RPMI8226 (cell line): Measurements from ENCODE around the gene PAX3.

ENCODE experiments used
- DNase-seq: peaks from one replicate; pipeline ENCODE4 v3.0.0-alpha.2; 2015

PAX3 gene

DNA sequence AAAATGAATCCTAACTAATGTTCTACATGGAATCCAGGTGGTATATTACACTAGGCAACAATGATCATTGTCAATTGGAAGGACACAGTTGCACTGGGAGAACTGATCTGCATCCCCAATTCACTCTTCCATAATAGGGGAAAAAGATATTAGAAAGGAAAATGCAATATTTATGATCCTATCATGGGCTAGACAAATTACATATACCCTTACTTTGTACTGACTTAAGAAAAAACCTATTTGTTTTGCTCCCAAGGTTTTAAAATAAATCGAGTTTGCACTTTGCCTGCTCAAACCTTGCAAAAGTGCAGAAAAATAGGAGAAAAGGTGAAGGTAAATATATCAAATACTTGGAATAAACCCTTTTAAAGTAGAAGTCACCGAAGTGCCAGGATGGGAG is 11.0 kb upstream of the PAX3 start:
- no peak for DNase-seq

DNA sequence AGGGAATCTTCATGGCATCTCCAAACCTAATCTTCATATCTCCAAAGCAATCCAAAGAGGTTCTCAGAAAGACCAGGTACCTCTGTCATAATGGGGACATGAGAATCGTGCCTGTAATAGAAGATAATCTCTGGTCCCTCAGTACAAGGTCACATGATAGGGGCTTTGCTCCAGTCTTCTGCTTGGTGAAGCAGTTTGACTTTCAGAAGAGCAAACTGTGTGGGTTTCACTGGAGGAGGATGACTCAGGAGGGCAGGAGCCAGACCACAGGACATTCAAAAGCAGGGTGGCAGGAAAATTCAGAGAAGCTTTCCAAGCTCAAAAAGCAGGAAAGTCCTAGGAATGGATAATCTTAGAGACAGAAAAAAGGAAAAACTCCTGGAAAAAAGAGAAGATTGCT is 10.6 kb upstream of the PAX3 start:
- DNase-seq: no peak

DNA sequence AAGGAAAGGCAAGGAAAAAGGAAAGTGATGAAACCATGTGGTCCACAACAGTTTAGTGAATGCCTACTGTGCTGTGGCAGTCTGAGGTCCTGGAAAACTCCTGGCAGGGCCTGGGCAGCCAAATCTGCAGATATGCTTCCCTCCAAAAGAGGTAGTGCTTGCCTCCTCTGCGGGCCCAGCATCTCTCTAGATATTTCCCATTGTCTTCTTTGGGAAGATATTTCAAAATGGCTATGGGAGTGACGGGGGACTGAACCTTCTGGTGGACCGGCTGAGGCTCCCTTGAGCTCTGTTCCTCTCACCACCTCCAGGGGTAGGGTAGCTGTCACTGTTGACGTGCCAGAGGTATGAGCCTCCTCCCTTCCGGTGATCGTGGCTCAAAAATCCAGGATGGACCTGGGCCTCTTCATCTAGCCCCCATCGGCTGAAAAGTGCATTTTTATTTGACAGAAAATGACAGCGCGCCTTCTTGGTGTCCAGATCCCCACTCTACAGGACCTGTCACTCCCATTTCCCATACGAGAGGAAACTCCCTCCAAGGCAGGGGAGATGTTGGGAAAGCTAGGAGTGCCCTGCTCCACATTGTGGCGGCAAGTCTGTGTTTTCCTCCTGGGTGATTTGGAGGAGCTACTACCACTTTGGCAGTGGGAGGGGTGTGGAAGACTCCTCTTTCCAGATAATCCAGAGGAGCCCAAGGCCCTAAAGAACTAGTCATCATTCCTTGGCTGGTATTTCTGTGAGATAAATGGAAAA is 9.4 kb upstream of the PAX3 start:
- no peak for DNase-seq

DNA sequence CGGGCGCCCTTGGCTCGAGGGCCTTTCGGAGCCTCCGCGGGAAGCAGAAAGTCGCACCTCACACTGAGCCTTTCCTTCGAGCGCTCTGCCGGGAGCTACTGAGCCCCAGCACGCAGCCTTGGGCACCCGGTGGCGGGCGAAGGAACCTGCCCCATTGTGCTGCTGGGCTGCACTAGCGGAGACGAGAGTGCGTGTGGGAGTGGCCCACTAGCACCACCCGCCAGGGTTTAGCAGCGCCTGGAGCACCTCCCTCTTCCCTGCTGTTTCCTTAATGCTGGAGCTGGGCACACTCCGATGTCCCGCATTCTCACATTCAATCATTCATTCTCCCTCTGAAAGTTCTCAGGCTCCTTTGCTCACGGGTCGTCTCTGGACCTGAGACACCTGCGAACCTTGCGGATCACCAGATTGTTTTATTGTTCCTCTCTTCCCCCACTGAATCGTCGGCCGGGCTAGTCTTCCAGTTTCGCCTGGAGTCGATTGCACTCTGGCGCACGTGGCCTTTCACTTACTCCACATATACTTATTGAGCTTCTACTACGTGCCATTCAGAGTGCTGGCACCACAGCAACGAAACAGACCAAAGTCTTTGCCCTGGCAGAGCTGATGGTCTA is 8.5 kb upstream of the PAX3 start:
- no peak for DNase-seq

DNA sequence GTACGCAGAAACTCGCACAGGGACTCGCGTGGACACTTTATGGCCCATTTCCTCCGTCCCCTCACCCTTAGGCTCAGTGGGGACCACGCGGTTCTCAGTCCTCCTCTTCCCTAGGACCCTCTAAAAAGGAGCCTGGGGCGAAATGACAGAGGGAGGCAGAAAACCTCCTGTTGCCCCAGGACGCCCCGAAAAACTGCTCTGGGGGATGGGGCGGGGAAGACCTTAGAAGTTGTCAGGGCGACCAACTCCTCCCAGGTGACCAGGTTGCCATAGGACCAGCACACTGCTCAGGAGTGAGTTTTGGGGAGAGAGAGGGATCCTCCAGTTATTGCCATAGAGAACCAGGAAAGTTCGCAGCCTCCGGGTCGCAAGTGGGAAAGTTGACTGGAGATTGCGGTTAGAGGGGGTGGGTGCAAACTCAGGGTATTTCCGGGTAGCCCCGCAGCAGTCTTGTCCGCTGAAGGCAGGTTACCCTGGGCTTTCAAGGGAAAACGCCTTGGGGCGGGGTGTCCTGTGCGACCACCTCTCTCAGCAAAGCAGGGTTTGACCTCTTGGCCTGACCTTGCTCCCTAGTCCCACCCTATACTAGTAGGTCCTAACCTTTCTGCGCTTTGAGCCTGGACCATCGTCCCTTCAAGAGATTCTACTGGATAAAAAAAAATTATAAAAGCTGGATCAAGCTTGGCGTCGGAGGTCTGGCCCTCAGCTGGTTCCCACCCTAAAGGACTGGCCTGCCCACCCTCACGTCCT is 7.8 kb upstream of the PAX3 start:
- DNase-seq: no peak

DNA sequence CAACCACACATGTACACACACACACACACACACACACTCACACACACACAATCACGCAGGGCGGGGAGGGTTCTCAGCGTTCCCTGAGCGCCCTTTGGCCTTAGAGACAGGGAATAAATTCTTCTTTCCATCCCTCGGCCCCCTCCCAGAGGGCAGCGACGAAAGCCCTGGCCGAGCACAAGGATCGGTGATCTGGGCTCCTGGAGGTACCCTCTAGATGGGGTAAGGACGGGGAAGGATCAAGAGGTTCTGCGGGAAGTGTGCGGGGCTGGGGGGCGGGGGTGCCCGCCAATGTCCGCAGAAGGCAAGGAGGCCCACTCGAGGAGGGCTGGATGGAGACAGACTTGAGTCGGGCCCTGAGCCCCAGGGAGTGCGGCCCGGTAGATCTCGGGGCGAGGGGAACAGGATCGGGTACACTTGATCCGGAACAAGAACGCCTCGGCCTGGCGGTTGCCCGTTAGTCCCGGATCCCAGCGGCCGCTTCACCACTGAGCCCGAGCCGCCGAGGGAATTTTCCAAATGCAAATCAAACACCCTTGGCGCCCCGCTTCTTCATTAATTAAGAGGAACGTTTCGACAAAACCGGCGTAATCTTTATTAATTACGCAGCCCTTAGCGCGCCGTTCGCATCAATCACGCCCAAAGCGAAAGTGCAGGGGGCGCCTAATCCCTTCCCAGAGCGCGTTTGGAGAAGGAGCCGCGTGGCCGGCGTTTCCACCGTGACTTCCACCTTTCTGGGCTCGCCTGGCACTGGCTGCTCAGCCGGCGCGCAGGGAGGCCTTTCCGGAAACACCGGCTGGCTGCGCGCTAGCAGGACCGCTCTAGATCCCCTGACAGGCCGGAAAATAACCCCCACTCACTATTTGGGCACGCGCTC is 7.0 kb upstream of the PAX3 start:
- no peak for DNase-seq

DNA sequence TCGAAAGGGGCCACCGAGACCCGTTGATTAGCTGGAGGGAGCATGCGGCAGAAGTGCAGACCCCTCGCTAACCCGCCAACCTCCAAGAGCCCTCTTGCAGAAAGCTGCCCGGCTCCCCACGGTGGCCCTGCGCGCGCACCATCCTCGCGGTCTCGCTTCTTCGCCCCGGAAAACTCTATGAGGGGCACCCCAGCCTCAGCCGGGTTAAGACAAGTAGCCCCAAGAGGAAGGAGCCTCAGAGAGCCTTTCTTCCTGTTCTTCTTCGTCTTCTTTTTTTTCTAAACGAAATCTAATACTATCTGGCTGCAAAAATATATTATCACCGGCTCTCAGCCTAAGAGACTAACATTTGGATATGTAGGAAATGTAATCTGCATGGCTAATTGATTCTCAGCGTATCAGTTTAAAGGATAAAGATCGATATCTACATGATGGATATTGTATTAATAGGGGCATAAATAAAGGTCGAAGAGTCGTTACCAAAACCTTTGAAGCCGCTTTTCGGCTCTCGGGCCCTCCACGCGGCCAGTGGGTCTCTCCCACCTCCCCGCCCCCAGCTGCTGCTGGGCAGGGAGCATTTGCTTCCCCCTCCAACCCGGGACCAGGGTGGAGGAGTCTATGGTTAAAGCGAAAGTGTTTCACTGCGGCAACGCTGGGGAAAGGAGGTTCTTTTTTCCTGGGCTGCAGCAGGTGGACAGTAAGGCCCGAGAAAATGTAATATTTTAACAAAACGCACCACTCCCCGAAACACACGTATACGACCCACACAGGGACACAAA is 6.1 kb upstream of the PAX3 start:
- peak; percentile 19 for DNase-seq

DNA sequence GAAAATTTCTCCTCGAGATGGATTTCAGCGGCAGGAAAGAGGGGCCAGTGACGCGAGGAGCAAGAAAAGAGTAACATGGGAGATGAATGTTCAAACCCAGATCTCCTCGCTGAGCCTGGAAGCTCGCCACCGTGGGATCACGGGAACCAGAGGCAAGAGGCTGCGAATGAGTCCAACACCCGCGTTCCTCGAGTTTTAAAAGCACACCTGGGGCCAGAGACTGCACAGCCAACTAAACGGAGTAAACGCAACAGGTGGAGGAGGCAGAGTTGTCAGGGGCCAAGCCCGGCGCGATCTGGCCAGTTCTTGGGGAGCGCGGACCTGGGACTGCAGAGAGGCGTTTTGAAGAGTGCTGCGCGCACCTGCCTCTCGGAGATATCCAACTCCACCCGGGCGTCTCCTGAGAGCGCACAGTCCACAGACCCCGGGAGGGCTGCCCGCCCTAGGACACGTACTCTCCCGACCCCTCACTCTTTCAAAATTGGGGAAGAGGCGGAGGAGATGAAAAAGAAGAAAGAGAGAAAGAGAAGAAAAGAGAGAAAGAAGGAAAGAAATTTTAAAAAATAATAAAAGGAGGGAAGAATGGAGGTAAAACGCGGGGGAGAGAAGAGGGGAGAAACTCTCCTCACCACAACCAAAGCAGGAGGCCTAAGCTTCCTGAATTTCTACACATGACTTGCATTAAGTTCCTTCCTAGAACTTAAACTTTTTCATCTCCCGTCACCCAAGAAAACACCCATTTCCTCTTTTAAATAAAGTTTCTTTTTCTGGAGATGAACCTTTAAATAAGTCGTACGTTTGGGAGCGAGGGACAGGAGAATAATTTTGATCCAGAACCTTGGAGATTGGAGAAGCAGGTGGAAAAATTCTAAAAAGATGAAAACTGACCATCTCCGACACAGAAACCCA is 5.3 kb upstream of the PAX3 start:
- no peak for DNase-seq

DNA sequence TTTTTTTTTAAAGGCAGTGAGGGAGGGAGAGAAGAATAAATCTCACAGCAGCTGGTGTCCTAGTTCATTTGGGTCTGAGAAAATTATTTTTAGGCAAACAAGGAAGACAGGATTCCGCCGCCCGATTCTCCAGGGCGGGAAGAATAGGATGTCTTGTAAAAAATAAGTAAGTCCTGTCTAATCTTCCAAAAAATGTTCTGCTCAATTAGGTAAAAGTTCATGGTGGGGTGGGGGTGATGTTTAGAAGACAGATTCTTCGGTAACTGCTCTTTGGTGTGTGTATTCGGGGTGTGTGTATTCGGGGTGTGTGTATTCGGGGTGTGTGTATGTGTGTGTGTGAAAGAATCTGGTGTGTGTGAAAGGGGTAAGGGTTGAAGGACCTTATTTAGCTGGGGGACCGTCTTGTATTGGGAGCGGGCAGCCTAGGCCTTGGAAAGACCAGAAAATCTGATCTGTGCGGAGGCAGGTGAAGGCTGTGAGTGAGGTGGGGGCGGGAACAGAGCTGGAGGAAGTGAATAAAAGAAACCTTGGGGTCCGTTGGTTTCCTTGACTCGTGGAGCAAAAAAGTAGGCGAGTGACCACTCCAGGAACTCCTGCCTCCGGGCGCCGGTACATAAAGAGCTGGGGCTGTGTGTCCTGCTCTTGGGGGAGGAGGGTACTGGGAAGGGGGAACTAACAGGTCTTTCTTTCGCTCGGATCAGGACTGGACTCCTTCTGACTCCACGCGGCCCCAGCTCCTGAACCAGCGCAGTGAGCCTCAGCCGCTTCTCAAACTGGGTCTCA is 4.4 kb upstream of the PAX3 start:
- no peak for DNase-seq

DNA sequence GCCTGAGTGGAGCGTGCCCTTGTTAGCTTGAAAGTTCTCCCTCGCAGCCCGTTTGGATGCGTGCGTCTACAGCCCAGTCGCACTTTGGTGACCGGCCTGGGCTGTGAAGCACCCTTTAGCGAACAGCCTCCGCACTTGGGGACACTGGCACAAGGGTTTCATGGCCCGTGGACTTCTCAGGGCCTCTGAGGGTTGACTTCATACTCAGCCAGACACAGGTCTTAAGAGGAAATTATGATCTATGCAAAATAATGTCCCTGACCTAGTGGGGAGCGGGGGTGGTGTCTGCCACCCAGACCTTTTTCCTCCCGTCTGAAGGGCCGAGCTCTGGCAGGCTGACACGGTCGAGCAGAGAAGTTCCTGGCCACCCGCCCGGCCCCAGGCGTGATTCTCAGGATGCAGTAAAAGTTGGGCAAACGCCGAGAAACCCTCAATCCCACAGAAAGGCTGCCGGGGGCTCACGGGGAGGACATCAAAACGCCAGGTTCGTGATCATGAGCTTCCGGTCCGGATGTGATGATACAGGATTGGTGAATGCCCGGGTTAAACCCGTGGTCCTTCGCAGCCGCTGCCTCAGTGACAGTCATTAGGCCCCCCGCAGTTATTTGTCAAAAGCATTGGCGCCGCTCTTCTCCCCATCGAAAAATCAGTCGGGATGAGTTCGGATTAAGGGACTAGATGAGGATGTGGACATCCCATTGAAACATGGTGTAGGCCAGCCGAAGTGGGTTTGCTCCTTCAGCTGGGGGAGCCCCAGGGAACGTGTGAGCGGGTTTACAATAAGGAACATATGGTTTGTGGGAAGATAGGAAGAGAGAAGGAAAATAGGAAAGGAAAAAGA is 3.6 kb upstream of the PAX3 start:
- DNase-seq: no peak

DNA sequence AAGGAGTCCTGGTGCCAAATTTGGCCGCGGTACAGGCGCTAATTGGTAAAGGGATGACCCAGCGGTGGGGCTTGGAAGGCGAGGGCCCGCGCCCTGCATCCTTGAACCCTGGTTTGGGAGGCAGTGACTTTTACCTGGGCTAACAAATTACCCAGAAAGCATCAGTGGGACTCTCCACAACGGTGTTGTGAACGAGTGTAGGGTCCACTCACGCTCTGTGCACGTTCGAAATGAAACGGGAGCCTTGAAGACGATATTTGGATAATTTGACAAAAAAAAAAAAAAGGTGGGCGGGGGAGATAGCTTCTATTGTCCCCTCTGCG is 3.0 kb upstream of the PAX3 start:
- DNase-seq: no peak

DNA sequence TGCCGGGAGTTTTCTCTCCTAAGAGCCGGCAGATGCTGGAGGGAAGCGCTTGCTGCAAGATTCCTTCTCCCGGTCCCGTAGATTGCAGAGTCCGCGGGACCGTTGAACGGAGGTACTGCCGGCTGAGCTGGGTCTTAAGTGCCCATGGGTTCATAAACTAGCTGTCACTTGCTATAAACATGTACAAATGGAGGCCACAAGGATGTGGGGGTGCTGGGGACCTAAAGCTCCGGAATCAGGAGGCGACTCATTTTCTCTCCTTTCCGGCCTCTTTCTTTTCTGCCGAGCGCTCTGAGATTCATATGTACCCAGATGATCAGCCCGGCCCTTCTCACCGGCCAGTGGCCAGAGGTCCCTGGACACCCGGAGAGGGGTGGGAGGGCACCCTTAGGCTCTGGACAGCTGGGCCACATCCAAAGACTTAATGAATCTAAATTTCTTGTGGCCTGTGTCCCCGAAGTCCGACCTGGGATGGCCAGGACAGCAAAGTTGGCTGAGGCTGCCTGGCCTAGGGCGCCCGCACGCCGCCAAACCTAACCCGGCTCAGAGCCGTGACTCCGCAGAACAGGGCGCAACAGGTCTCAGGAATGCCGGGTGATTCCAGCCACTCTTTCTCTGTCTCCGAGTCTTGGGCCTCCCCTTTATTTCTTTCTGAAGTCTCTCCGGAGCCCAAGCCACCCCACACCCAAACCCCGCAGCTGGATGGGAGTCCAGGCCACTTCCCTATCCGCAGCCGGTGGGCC is 2.4 kb upstream of the PAX3 start:
- no peak for DNase-seq

DNA sequence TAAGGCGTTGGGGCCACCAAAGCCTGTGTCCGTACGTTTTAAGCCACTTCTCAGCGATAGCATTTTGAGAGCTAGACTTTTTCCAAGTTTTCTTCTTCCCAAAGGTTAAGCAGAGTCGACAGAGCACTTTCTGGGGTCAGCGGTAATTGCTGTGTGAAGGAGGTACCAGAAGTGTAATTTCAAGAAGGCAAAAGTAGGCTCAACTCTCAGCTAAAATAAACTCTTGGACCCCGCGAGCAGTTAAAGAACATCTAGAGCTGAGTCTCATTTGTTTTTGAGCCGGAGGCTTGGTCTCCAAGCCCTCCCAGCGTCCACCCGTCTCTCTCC is 1.9 kb upstream of the PAX3 start:
- DNase-seq: no peak

DNA sequence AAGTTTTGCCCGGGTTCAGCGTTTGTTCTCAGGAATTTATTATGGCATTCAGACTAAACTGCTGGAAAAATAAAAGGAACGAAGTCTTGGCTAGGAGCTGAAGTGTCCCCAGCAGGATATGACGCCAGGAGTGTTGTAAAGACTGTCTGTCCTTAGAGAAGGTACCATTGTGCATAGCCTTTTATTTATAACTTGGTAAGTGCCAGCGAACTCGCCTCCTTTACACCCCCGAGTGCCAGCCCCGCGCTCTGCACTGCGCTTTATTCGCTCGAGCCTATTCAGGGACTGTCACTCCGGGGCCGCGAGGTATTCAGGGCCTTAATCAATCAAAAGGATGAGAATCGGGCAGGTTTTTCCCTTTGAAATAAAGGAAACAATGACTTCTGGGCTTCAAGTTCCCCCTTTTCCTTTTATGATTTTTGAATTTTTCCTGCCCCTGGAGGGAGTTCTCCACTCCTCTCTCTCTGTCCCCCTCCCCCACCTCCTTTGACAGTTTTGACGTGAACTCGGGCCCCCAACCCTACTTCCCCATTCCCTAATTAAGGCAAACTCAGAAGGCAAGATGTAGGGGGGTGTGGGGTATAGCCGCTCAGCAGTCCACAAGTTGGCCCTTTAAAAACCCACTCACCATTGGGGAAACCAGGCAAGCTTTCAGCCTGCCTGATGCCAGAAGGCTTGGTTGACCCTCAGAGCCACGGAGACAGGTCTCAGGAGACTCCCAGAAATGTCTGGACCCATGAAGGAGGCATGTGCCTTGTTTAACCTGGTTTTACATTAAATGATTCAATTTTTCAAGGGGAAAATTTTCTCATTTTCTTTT is 1.3 kb upstream of the PAX3 start:
- no peak for DNase-seq

DNA sequence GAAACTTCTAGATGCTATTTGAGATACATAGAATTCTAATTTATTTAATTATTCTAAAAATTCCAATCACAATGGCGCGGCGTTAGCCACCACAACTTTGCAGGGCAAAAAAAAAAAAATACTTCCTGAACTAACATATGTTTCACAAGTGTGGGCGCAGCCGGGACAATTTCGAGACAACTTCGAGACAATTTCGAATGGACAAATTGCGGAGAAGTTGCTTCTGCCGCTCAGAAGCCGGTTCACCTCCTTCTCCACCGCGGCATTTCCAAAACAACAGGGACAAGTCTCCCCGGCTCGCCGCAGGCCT is 842 bp downstream of the PAX3 start:
- no peak for DNase-seq

DNA sequence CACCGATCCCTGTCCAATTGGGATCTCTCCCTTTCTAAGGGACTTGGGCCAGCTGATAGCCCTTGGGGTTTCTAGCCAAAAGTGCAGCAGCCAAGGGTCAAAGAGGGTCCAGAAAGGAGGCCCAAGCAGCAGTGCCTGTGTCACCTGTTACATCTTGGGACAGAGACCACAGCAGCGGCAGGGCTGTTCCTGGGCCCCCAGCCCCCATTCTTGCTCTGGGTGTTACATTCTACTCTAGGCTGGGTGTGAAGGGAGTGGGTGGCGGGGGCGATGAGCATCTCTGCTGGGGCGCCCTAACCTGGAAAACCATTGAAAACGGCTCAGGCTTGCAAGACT is 1.2 kb downstream of the PAX3 start:
- no peak for DNase-seq

DNA sequence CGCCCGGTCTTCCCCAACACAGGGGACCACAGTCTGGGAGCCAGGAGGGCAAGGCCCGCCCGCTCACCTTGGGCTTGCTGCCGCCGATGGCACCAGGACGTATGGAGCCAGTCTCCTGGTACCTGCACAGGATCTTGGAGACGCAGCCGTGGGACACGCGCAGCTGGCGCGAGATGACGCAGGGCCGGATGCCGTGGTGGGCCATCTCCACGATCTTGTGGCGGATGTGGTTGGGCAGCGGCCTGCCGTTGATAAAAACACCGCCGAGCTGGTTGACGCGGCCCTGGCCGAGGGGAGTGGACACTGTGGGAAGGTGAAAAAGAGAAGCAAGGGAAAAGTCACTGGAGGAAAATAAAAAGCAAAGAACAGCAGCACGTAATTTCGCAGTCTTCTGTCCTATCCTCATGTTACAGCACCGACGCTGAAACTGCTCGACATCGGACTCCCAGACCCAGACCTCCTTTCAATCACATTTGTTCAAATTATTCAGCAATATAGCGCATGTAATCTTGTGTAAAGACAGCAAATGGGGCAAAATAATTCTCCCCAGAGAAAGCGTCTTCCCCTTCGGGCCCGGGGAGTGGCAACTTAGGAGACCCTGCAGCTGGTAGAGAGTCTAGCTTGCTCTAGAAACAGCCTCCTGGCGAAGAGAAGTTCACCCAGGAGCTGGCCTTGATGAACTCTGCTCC is 1.7 kb downstream of the PAX3 start:
- no peak for DNase-seq

DNA sequence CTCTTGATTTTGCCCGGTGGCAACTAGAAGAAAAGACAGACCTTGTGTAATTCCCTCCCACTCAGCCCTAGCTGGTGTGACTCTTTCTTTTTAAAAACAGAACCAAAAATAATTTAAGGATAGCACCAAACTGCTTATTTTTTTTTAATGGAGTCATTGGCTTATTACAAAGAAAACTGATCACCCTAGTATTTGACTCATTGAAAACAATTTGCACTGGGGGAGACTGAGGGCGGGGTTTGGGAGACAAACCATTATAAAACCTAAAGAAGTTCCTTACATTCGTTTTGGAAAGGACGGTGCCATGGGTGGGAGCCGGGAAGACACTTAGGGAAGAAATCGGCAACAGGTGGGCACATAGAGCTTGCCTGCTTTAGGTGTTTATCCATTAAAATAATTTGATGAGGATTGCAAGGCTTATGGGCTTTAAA is 2.5 kb downstream of the PAX3 start:
- DNase-seq: no peak
